ENCODE measurements around the gene PUDP.

Gene PUDP

DNA sequence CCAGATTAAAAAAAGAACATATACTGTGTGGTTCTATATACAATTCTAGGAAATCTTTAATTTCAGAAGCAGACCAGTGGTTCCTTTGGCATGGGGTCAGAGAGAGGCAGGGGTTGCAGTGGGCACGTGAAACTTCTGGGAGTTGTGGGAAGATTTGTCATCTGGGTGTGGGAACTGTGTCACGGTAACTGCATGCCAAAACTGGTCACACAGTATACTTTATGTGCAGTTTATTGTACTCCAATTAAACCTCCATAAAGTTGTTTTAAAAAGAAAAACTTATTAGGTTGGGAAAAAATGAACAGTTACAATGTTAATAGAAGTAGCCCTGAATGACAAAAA, 27.1 kb downstream of the PUDP start:
- Histone ChIP-seq H3K4me3 (no peak overlapping the region), H3K36me3 (ENCODE audit: insufficient read depth, low read length) (no peaks in the 10 kb centered on the region; the same call in 1 of the 2 replicates), H3K27ac (no peak overlapping the region), H3K9me3 (ENCODE audit: low read depth, low read length) (no peaks in the 10 kb centered on the region), H3K9ac (ENCODE audit: insufficient read length) (no peak overlapping the region)
- TF ChIP-seq FOXP2 (optimal IDR thresholded peaks at IDR 0.05; ENCODE audit: control extremely low read depth, extremely low read length, insufficient read depth) (no peak), POLR2AphosphoS5 (IDR thresholded peaks at IDR 0.05; ENCODE audit: borderline replicate concordance, low read depth, low read length) (no peak), EZH2 (IDR thresholded peaks at IDR 0.05) (no peak)
- no peak for DNase-seq (ENCODE audit: low read depth, low spot score)

DNA sequence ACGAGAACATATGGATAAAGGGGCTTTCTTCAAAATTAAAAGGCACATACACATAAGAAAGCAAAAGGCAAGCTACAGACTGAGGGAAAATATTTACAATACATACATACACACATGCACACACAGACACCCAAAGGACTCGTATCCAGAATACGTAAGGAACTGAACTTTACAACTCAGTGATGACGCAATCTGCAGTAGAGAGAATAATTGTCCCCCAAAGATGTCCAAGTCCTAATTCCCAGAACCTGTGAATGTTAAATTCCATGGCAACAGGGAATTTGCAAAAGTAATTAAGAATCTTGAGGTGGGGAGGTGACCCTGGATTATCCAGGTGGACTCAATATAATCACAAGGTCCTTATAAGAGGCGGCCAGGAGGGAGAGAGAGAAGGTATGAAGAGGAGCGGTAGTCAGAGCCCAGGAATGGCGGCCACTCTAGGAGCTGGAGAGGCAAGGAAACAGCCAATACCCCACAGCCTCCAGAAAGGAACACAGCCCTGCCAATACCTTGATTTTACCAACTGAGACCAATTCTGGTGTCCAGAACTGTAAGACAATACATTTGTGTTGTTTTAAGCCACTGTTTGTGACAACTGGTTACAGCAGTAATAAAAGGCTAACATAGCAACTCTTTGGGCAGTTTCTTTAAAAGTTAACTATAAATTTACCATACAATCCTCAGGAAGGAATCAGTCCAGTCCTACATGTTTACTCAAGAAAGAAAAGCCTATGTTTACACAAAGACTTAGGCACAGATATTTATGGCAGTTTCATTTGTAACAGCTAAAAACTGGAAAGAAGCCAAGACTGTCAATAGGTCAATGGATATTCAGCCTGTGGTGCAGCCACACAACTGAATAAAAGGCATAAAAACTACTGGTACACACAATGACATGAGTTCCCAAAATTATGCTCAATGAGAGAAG, 27.7 kb downstream of the PUDP start:
- no peak overlapping the region for H3K27ac ChIP-seq
- no peak for DNase-seq (ENCODE audit: low read depth, low spot score)

DNA sequence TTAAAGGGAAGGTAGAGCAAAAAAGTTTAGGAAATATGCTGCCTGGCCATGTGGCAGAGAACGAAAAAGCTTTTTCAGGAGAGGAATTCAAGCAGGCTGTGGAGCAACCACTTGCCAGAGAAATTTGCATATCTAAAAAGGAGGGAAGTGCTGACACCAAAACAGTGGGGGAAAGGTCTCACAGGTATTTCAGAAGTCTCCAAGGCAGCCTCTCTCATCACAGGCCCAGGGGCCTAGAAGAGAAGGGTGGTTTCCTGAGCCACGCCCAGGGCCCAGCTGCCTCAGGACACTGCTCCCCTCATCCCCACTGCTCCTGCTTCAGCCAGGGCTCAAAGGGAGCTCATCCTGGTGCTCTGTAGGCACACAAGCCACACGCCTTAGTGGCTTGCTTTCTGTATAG, 30.4 kb downstream of the PUDP start:
- Histone ChIP-seq H3K9me3 (ENCODE audit: low read depth, low read length) (no peaks in the 10 kb centered on the region), H3K9ac (ENCODE audit: insufficient read length) (no peak overlapping the region), H3K27ac (no peak overlapping the region)

More for the DNA sequence above, 27.7 kb downstream of the PUDP start:
- H3K9me3 ChIP-seq (ENCODE audit: low read depth, low read length), result no peaks in the 10 kb centered on the region
- no peak overlapping the region for H3K4me3 ChIP-seq
- H3K36me3 ChIP-seq (ENCODE audit: insufficient read depth, low read length), result no peaks in the 10 kb centered on the region
- no peak for TF ChIP-seq EZH2 (IDR thresholded peaks at IDR 0.05)
- TF ChIP-seq POLR2AphosphoS5 (IDR thresholded peaks at IDR 0.05; ENCODE audit: borderline replicate concordance, low read depth, low read length), result no peak
- no peak for TF ChIP-seq FOXP2 (optimal IDR thresholded peaks at IDR 0.05; ENCODE audit: control extremely low read depth, extremely low read length, insufficient read depth)
- H3K9ac ChIP-seq (ENCODE audit: insufficient read length), result no peak overlapping the region

DNA sequence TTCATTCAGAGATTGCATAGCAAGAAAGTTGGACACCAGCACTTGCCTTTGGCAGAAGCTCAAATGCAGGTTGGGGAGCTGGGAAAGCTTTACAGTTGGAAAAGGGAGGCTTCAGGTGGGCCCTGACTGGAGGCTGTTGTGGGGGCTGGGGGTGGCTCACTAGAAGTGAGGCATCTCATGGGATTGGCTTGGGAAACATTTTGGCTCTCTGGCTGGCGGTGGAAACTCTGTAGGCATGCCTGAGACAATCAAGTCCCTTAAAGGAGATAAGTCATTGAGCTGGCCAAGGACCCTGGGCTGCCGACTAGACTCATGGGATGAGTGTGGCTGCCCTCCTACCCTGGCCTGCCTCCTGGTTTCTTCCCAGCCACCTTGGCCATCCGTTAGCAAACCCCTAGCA, 31.9 kb downstream of the PUDP start:
- no peak overlapping the region for H3K27ac ChIP-seq
- H3K9ac ChIP-seq (ENCODE audit: insufficient read length), result no peak overlapping the region
- no peak for TF ChIP-seq EZH2 (IDR thresholded peaks at IDR 0.05)
- TF ChIP-seq FOXP2 (optimal IDR thresholded peaks at IDR 0.05; ENCODE audit: control extremely low read depth, extremely low read length, insufficient read depth), result no peak
- TF ChIP-seq POLR2AphosphoS5 (IDR thresholded peaks at IDR 0.05; ENCODE audit: borderline replicate concordance, low read depth, low read length), result no peak
- no peaks in the 10 kb centered on the region for H3K36me3 ChIP-seq (ENCODE audit: insufficient read depth, low read length)
- no peak for DNase-seq (ENCODE audit: low read depth, low spot score)
- no peak overlapping the region for H3K4me3 ChIP-seq
- no peaks in the 10 kb centered on the region for H3K9me3 ChIP-seq (ENCODE audit: low read depth, low read length)

More for the DNA sequence above, 30.4 kb downstream of the PUDP start:
- H3K4me3 ChIP-seq, result no peak overlapping the region
- DNase-seq (ENCODE audit: low read depth, low spot score), result no peak
- H3K36me3 ChIP-seq (ENCODE audit: insufficient read depth, low read length), result no peaks in the 10 kb centered on the region
- no peak for TF ChIP-seq EZH2 (IDR thresholded peaks at IDR 0.05)
- TF ChIP-seq POLR2AphosphoS5 (IDR thresholded peaks at IDR 0.05; ENCODE audit: borderline replicate concordance, low read depth, low read length), result no peak
- no peak for TF ChIP-seq FOXP2 (optimal IDR thresholded peaks at IDR 0.05; ENCODE audit: control extremely low read depth, extremely low read length, insufficient read depth)

DNA sequence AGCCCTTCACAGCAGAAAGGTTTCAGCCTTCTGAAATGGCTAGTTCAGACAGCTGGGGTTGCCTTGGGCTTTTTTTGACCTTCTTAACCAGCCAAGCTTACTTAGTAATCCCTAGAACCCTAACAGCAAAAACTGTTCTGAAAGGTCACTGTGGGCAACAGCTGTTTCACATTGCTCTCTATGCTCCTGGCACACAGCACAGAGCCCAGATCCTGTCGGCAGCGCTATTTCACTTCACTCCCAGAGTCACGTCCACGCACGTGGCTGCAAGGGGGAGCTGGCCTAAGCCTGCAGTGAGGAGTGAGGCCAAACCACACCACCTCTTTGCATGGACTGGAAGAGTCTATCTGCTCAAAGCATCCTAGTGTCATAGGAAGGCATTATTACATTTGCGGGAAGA, 32.4 kb downstream of the PUDP start:
- no peaks in the 10 kb centered on the region for H3K36me3 ChIP-seq (ENCODE audit: insufficient read depth, low read length)
- H3K9ac ChIP-seq (ENCODE audit: insufficient read length), result no peak overlapping the region
- no peak overlapping the region for H3K27ac ChIP-seq
- H3K9me3 ChIP-seq (ENCODE audit: low read depth, low read length), result no peaks in the 10 kb centered on the region
- TF ChIP-seq FOXP2 (optimal IDR thresholded peaks at IDR 0.05; ENCODE audit: control extremely low read depth, extremely low read length, insufficient read depth) (no peak), POLR2AphosphoS5 (IDR thresholded peaks at IDR 0.05; ENCODE audit: borderline replicate concordance, low read depth, low read length) (no peak), EZH2 (IDR thresholded peaks at IDR 0.05) (no peak)
- DNase-seq (ENCODE audit: low read depth, low spot score), result no peak
- no peak overlapping the region for H3K4me3 ChIP-seq

DNA sequence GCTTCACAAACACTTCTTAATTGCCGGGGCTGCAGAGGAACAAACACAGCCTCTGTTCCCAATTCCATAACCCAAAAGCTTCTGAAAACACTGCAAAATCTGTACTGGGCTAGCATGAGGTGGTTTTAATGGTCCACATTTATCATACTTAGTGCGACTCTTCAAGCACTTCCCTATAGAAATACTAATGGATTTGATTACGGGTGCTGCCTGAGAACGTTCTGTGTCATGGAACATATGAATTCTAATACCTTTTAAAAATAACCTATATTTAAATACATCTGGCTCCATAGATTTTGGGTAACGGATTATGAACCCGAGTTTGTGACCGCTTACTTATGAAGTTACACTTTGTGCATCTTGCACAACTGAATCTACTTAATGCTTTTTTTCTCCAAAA, 35.9 kb downstream of the PUDP start:
- no peak for DNase-seq (ENCODE audit: low read depth, low spot score)
- H3K9ac ChIP-seq (ENCODE audit: insufficient read length), result no peak overlapping the region
- TF ChIP-seq POLR2AphosphoS5 (IDR thresholded peaks at IDR 0.05; ENCODE audit: borderline replicate concordance, low read depth, low read length) (no peak), EZH2 (IDR thresholded peaks at IDR 0.05) (no peak), FOXP2 (optimal IDR thresholded peaks at IDR 0.05; ENCODE audit: control extremely low read depth, extremely low read length, insufficient read depth) (no peak)
- H3K9me3 ChIP-seq (ENCODE audit: low read depth, low read length), result no peaks in the 10 kb centered on the region
- no peak overlapping the region for H3K4me3 ChIP-seq
- H3K36me3 ChIP-seq (ENCODE audit: insufficient read depth, low read length), result no peaks in the 10 kb centered on the region
- H3K27ac ChIP-seq, result no peak overlapping the region

DNA sequence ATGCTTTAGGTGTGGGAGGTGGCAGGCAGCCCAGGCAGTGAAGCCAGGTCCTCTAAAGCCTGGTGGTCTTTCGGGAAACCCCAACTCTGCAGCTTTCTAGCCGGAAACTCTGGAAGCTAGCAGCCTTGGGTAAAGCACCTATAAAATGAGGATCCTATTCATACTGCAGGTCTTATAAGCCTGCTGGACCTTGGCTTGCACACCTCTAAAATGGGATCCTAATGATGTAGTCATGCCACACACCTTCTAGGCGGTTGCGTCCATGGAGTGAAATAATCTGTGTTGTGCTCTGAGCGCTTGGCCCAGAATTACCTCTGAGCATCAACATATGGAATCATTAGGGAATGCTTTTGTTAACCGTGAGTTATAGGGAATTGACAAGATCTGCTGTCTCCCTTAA, 36.4 kb downstream of the PUDP start:
- no peak for DNase-seq (ENCODE audit: low read depth, low spot score)
- TF ChIP-seq POLR2AphosphoS5 (IDR thresholded peaks at IDR 0.05; ENCODE audit: borderline replicate concordance, low read depth, low read length), result no peak
- no peak for TF ChIP-seq EZH2 (IDR thresholded peaks at IDR 0.05)
- no peak for TF ChIP-seq FOXP2 (optimal IDR thresholded peaks at IDR 0.05; ENCODE audit: control extremely low read depth, extremely low read length, insufficient read depth)
- no peak overlapping the region for H3K9ac ChIP-seq (ENCODE audit: insufficient read length)
- H3K27ac ChIP-seq, result no peak overlapping the region
- no peak overlapping the region for H3K4me3 ChIP-seq
- H3K36me3 ChIP-seq (ENCODE audit: insufficient read depth, low read length), result no peaks in the 10 kb centered on the region
- no peaks in the 10 kb centered on the region for H3K9me3 ChIP-seq (ENCODE audit: low read depth, low read length)

DNA sequence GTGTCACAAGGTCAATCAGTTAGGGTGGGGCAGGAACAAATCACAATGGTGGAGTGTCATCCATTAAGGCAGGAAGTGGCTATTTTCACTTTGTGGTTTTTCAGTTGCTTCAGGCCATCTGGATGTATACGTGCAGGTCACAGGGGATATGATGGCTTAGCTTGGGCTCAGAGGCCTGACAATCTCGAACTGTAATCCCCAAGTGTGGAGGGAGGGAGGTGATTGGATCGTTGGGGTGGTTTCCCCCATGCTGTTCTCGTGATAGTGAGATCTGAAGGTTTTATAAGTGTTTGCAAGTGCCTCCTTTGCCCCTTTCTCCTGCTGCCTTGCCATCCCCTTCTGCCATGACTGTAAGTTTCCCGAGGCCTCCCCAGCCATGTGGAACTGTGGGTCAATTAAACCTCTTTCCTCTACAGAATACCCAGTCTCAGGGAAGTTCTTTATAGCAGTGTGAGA, 37.1 kb downstream of the PUDP start:
- Histone ChIP-seq H3K9ac (ENCODE audit: insufficient read length) (no peak overlapping the region), H3K9me3 (ENCODE audit: low read depth, low read length) (no peaks in the 10 kb centered on the region), H3K27ac (no peak overlapping the region), H3K36me3 (ENCODE audit: insufficient read depth, low read length) (no peaks in the 10 kb centered on the region), H3K4me3 (no peak overlapping the region)
- TF ChIP-seq EZH2 (IDR thresholded peaks at IDR 0.05) (no peak), POLR2AphosphoS5 (IDR thresholded peaks at IDR 0.05; ENCODE audit: borderline replicate concordance, low read depth, low read length) (no peak), FOXP2 (optimal IDR thresholded peaks at IDR 0.05; ENCODE audit: control extremely low read depth, extremely low read length, insufficient read depth) (no peak)
- no peak for DNase-seq (ENCODE audit: low read depth, low spot score)

All from SK-N-MC (cell line).